Measurements from ENCODE around the gene KREMEN1.

KREMEN1 gene

DNA sequence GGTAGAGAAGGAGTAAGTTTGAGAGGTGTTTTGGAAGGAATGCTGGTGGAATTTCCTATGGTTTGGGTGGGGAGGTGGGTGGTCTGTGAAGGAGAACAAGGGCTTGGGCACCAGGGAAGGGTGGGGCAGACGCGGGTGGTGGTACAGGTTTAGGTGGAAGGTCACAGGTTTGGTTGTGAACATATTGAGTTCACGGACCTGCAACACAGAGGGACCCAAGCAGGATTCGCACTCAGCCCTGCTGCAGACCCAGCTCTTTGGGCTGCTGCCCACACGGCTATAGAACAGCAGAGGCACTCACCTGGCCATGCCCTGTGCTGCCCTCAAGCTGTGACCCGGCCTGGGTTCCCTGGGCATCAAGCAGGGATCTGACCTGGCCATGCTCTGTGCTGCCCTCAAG lies 99.4 kb downstream of the KREMEN1 start:
- TF ChIP-seq, protein P1, sequence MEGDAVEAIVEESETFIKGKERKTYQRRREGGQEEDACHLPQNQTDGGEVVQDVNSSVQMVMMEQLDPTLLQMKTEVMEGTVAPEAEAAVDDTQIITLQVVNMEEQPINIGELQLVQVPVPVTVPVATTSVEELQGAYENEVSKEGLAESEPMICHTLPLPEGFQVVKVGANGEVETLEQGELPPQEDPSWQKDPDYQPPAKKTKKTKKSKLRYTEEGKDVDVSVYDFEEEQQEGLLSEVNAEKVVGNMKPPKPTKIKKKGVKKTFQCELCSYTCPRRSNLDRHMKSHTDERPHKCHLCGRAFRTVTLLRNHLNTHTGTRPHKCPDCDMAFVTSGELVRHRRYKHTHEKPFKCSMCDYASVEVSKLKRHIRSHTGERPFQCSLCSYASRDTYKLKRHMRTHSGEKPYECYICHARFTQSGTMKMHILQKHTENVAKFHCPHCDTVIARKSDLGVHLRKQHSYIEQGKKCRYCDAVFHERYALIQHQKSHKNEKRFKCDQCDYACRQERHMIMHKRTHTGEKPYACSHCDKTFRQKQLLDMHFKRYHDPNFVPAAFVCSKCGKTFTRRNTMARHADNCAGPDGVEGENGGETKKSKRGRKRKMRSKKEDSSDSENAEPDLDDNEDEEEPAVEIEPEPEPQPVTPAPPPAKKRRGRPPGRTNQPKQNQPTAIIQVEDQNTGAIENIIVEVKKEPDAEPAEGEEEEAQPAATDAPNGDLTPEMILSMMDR (IDR thresholded peaks at IDR 0.05), result no peak

DNA sequence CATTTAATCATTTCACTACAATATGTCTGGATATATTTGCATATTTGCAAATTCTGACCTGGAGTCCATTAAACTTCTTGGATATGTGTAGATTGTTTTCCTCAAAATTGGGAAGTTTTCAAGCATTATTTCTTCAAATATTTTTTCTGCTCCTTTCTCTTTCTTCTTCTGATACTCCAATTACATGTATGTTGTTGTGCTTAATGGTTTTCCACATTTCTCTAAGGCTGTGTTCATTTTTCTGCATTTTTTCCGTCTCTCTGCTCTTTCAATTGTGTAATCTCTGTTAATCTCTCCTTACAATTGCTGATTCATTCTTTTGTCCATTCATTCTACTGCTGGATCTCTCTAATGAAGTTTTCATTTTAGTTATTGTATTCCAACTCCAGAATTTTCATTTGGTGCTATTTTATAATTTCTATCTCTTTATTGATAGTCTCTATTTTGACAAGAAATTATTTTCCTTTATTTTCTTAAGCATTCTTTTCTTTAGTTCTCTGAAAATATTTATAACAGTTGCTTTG lies 102.5 kb downstream of the KREMEN1 start:
- TF ChIP-seq, protein P1 (IDR thresholded peaks at IDR 0.05), result no peak

DNA sequence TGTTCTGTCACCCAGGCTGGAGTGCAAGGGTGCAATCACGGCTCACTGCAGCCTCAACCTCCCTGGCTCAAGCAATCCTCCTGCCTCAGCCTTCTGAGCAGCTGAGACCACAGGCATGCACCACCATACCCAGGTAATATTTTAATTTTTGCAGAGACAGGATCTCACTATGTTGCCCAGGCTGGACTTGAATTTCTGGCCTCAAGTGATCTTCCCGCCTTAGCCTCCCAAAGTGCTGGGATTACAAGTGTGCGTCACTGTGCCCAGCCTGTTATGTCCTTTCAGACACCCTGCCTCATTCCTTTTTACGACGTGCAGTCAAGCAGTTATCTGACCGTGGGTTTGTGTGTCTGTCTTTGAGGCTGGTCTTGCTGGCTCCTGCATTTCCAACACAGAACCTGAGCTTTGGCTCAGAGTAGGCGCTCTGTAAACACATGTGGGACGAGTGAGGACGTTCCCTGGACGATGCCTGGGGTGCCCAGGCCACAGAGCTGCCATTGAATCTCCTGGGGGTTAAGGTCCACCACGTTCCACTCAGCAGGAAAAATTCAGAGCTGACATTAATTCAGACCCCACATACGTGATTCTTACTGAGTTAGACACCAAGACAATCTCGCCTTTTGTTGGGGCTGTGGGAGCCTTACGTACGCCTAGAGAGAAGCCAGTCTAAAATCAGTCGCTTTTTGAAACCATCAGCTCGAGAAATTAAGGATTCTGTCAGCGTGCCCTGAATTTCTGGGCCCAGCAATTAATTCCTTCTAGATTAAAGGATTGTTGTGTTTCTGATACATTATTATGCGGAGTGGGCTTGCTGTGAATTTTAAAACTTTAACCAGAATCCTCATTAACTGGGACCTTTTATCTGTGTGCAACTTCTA lies 111.4 kb downstream of the KREMEN1 start:
- TF ChIP-seq, protein P1 (IDR thresholded peaks at IDR 0.05), result no peak

DNA sequence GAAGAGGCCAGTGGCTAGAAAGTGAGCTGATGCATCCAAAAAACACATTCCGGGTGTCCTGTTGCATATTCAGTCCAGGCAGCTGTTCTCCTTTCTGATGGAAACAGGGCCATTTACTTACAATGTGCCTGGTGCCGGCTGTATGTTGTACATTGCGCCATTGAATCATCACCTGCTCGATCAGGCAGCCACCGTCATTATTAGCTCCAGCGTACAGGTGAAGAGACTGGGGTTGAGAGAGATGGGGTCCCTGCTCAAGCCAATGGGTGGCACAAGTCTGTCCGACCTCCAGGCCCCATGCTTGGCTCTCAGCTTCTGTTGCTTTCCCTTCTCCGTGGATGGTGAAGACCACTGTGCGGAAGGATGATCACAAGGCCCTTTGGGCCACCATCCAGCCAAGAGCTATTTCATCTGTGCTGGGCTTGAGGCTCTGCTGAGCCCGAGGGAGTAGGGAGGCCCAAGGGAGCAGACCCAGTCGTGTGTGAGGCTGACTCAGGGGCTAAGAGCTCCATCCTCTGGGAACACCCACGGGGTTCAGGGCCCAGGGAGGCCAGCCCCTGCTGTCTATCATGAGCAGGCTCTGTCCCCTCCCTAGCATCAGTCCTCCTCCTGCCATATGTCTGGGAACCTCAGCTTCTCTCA lies 112.1 kb downstream of the KREMEN1 start:
- TF ChIP-seq, protein P1 (IDR thresholded peaks at IDR 0.05), result no peak

DNA sequence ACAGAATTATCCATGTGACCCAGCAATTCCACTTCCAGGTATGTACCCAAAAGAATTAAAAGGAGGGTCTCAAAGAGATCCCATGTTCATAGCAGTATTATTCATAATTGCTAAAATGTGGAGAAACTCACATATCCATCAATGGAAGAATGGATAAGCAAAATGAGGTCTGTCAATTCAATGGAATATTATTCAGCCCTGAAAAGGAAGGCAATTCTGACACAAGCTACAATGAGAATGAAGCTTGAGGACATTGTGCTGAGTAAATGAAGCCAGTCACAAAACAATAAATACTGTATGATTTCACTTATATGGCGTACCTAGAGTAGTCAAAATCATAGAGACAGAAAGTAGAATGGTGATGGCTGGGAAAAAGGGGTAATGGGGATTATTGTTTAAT lies 113.5 kb downstream of the KREMEN1 start:
- TF ChIP-seq, protein P1 (IDR thresholded peaks at IDR 0.05), result no peak

DNA sequence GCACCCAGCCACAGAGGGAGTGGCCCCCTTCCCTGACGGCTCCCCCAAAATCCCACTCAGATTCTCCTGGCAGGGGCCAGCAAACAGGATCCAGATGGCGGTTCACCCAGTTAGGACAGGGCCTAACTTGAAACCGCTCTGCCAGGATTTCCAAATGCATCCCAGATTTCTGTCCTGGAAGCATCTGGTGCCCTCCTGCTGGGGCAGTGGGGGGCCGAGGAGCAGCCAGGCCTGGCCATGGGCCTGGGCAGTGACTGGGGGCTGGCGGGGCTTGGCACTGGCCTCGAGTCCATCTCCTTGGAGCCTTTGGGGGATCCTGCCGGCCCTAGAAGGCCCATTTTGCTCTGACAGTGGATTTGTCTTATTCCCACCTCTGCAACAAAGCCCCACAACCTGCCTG lies 115.0 kb downstream of the KREMEN1 start:
- TF ChIP-seq, protein P1 (IDR thresholded peaks at IDR 0.05), result no peak

DNA sequence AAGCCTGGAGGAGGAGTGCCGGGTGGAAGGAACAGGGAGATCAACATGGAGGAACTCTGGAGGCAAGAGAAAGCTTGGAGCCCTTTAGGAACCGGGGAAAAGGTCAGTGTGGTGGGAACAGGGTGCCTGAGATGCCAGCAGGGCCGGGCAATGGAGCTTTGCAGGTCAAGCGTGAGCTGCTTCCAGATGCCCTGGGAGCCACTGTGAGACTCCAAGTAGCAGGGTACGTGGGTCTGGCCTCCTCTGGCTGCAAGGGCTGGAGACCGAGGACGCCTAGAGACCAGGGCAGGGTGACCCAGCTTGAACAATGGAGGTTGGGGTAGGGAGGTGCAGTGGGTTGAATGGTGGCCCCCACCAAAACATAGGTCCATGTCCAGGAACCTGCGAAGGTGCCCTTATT lies 117.2 kb downstream of the KREMEN1 start:
- TF ChIP-seq, protein P1 (IDR thresholded peaks at IDR 0.05), result no peak

Measured in LNCAP (cell line).